Measurements from ENCODE around the gene MPZL2.

The MPZL2 gene

GRCh38 chr11:118264569-118265465, 720 bp upstream of the MPZL2 start:
- no peak for TF ChIP-seq TAF1 (IDR thresholded peaks at IDR 0.05; ENCODE audit: borderline replicate concordance, insufficient read depth, low read length)
- no peak for TF ChIP-seq POLR2AphosphoS5 (IDR thresholded peaks at IDR 0.05; ENCODE audit: low read depth, low read length)
- no peak for TF ChIP-seq REST (IDR thresholded peaks at IDR 0.05; ENCODE audit: insufficient read depth in 1 of 2, low read depth in 2 of 2, low read length in 2 of 2)
- no peak for TF ChIP-seq SIN3A (IDR thresholded peaks at IDR 0.05; ENCODE audit: borderline replicate concordance, insufficient read depth, low read length)
- TF ChIP-seq FOXP2 (optimal IDR thresholded peaks at IDR 0.05; ENCODE audit: borderline replicate concordance, extremely low read depth, extremely low read length, insufficient read depth) = no peak

DNA sequence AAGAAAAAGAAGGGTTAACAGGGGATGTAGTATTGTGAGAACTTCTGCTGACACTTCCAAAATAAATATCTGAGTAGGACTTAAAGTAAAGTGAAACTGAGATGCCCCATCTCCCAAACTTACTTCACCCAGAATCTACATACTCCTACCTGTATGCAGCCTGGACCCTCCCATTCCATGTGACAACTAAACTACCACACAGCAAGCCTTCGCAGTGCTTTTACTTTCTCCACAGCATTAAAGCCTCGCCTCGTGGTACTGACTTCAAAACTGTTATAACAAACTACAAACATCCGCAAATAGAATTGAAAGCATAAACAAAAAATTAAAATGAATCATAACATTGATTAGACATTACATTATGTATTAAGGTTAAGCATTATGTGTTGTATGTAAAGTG, 985 bp downstream of the MPZL2 start:
- TF ChIP-seq SIN3A (IDR thresholded peaks at IDR 0.05; ENCODE audit: borderline replicate concordance, insufficient read depth, low read length) (no peak), REST (IDR thresholded peaks at IDR 0.05; ENCODE audit: insufficient read depth in 1 of 2, low read depth in 2 of 2, low read length in 2 of 2) (no peak), TAF1 (IDR thresholded peaks at IDR 0.05; ENCODE audit: borderline replicate concordance, insufficient read depth, low read length) (no peak), POLR2AphosphoS5 (IDR thresholded peaks at IDR 0.05; ENCODE audit: low read depth, low read length) (no peak), FOXP2 (optimal IDR thresholded peaks at IDR 0.05; ENCODE audit: borderline replicate concordance, extremely low read depth, extremely low read length, insufficient read depth) (no peak)

- TF ChIP-seq SIN3A (IDR thresholded peaks at IDR 0.05; ENCODE audit: borderline replicate concordance, insufficient read depth, low read length) (no peak), REST (IDR thresholded peaks at IDR 0.05; ENCODE audit: insufficient read depth in 1 of 2, low read depth in 2 of 2, low read length in 2 of 2) (no peak), TAF1 (IDR thresholded peaks at IDR 0.05; ENCODE audit: borderline replicate concordance, insufficient read depth, low read length) (no peak), FOXP2 (optimal IDR thresholded peaks at IDR 0.05; ENCODE audit: borderline replicate concordance, extremely low read depth, extremely low read length, insufficient read depth) (no peak), POLR2AphosphoS5 (IDR thresholded peaks at IDR 0.05; ENCODE audit: low read depth, low read length) (no peak)
Observed at GRCh38 chr11:118260353-118260752, 3.7 kb downstream of the MPZL2 start.

DNA sequence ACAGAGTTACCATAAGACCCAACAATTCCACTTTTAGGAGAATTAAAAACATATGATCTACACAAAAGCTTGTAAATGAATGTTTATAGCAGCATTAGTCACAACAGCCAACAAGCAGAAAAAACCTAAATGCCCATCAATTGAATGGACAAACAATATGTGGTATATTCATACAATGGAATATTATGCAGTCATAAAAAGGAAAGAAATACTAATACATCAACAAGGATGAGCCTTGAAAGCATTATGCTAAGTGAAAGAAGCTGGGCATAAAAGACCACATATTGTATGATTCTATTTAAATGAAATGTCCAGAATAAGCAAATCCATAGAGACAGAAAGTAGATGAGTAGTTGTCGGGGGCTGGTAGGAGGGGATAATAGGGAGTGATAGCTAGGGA, 5.0 kb downstream of the MPZL2 start:
- no peak for TF ChIP-seq SIN3A (IDR thresholded peaks at IDR 0.05; ENCODE audit: borderline replicate concordance, insufficient read depth, low read length)
- no peak for TF ChIP-seq TAF1 (IDR thresholded peaks at IDR 0.05; ENCODE audit: borderline replicate concordance, insufficient read depth, low read length)
- no peak for TF ChIP-seq FOXP2 (optimal IDR thresholded peaks at IDR 0.05; ENCODE audit: borderline replicate concordance, extremely low read depth, extremely low read length, insufficient read depth)
- no peak for TF ChIP-seq POLR2AphosphoS5 (IDR thresholded peaks at IDR 0.05; ENCODE audit: low read depth, low read length)
- TF ChIP-seq REST (IDR thresholded peaks at IDR 0.05; ENCODE audit: insufficient read depth in 1 of 2, low read depth in 2 of 2, low read length in 2 of 2) = no peak
